HCT116 (cell line): ENCODE results near the gene BTBD2. TPM values are rescaled to one million over a fixed set of nuclear protein-coding genes. Genes with fewer than 3 reads are reported as not detected.

Source experiments
- ATAC-seq: fragments of 200-7000 bp; cut with Tn5 transposase; 2 replicates; pipeline ENCODE4 v1.9.1; 2020; ENCODE audit warnings: mild to moderate bottlenecking, moderate library complexity
- BruUV-seq: library from RNA; stranded (reverse); fragments of 400-500 nt; replicated peaks from 2 replicates; lab custom pipeline; 2021; lab: Mats Ljungman, UMichigan
- CTCF ChIA-PET: fragments of 300-600 bp; sonication (Branson Sonifier 250); formaldehyde crosslinking; loops from one replicate; lab custom pipeline; 2021; ENCODE audit warnings: antibody characterized with exemption; lab: Charles Lee
- POLR2A ChIA-PET: fragments of 300-600, 350-600 bp; sonication (Branson Sonifier 250); formaldehyde crosslinking; loops from one replicate; lab custom pipeline; 2021; ENCODE audit warnings: antibody characterized with exemption; lab: Charles Lee
- RAD21 ChIA-PET, 2 experiments: fragments of 300-600 bp; sonication (Branson Sonifier 250); formaldehyde crosslinking; loops; one replicate each; lab custom pipeline; 2023; ENCODE audit warnings: low total read pairs in 2 of 2; ENCODE audit not compliant: uncharacterized antibody in 2 of 2, unreplicated experiment in 2 of 2, low non-redundant PET in 1 of 2; lab: Charles Lee
- DNase-seq: peaks from one replicate; pipeline ENCODE4 v3.0.0-alpha.2; 2010; ENCODE audit warnings: low read depth, low spot score
- H2AFZ ChIP-seq: fragments of 200-600 bp; shearing (Covaris generic), sonication (generic); 2 replicates; pipeline ENCODE4 v1.6.1; 2017; ENCODE audit warnings: low read depth, mixed run types, mixed read lengths, antibody characterized with exemption, low read length; ENCODE audit not compliant: poor library complexity, severe bottlenecking
- H3K27ac ChIP-seq: 2 replicates; pipeline ENCODE4 v1.5.1; 2012; ENCODE audit warnings: low read depth, low read length
- H3K27me3 ChIP-seq: fragments of 200-600 bp; sonication (generic); 2 replicates; pipeline ENCODE4 v1.6.1; 2016; ENCODE audit warnings: mixed run types, low read length, mixed read lengths; ENCODE audit not compliant: insufficient read depth
- H3K36me3 ChIP-seq, 2 experiments: fragments of 200-500 bp in 1 of 2; fragments of 200-600 bp in 1 of 2; sonication (Bioruptor generic) in 1 of 2; sonication (generic) in 1 of 2; 2 replicates each; pipeline versions ENCODE4 v1.5.1 to v1.6.1; 2014 to 2016; ENCODE audit warnings: low read length in 2 of 2, inconsistent platforms in 1 of 2, mixed read lengths in 1 of 2, mixed run types in 1 of 2; ENCODE audit not compliant: insufficient read depth in 2 of 2, control insufficient read depth in 1 of 2
- H3K4me1 ChIP-seq, 2 experiments: fragments of 200-600 bp in 1 of 2; sonication (generic) in 1 of 2; 2 replicates each; pipeline versions ENCODE4 v1.5.1 to v1.6.1; 2012 to 2017; ENCODE audit warnings: low read length in 2 of 2, inconsistent platforms in 1 of 2, mild to moderate bottlenecking in 1 of 2, mixed read lengths in 1 of 2, mixed run types in 1 of 2, moderate library complexity in 1 of 2; ENCODE audit not compliant: insufficient read depth in 2 of 2, control insufficient read depth in 1 of 2
- H3K4me2 ChIP-seq: fragments of 200-600 bp; sonication (generic); 2 replicates; pipeline ENCODE4 v1.6.1; 2017; ENCODE audit warnings: mixed run types, low read length, mixed read lengths
- H3K4me3 ChIP-seq, 2 experiments: fragments of 200-600 bp in 1 of 2; sonication (generic) in 1 of 2; replicated peaks in 1 of 2; 2 replicates each; pipeline ENCODE4 v1.5.1; 2011 to 2016; ENCODE audit warnings: low read length in 2 of 2, control low read depth in 1 of 2, low read depth in 1 of 2, mild to moderate bottlenecking in 1 of 2, mixed read lengths in 1 of 2, mixed run types in 1 of 2
- H3K79me2 ChIP-seq: fragments of 200-600 bp; sonication (generic); 2 replicates; pipeline ENCODE4 v1.6.1; 2017; ENCODE audit warnings: mild to moderate bottlenecking, mixed run types, low read length, moderate library complexity, mixed read lengths; ENCODE audit not compliant: insufficient read depth
- H3K9ac ChIP-seq: fragments of 200-600 bp; sonication (generic); 2 replicates; pipeline ENCODE4 v1.6.1; 2016; ENCODE audit warnings: low read length, mixed read lengths
- H3K9me2 ChIP-seq: fragments of 200-600 bp; sonication (generic), shearing (Covaris generic); 2 replicates; pipeline ENCODE4 v1.6.1; 2017; ENCODE audit warnings: mixed run types, mild to moderate bottlenecking, moderate library complexity; ENCODE audit not compliant: insufficient read depth
- H3K9me3 ChIP-seq, 2 experiments: fragments of 200-500 bp in 1 of 2; fragments of 200-600 bp in 1 of 2; sonication (Bioruptor generic) in 1 of 2; sonication (generic) in 1 of 2; 2 replicates each; pipeline ENCODE4 v1.6.1; 2014 to 2017; ENCODE audit warnings: low read length in 2 of 2, mixed read lengths in 2 of 2, inconsistent platforms in 1 of 2, low read depth in 1 of 2, mild to moderate bottlenecking in 1 of 2, mixed run types in 1 of 2, moderate library complexity in 1 of 2; ENCODE audit not compliant: control insufficient read depth in 1 of 2, insufficient read depth in 1 of 2
- H4K20me1 ChIP-seq: fragments of 200-600 bp; sonication (generic), shearing (Covaris generic); 2 replicates; pipeline ENCODE4 v1.6.1; 2017; ENCODE audit warnings: mixed run types, mild to moderate bottlenecking, moderate library complexity; ENCODE audit not compliant: insufficient read depth
- CTCF ChIP-seq, 3 experiments: fragments of 200-600 bp in 1 of 3; sonication (generic) in 1 of 3; IDR thresholded peaks in 2 of 3; conservative IDR thresholded peaks in 1 of 3; 2 replicates each; pipeline ENCODE4 v1.5.1; 2012 to 2017; ENCODE audit warnings: low read depth in 2 of 3, low read length in 2 of 3, antibody characterized with exemption in 1 of 3, borderline replicate concordance in 1 of 3, control low read depth in 1 of 3, mild to moderate bottlenecking in 1 of 3, mixed read lengths in 1 of 3, mixed run types in 1 of 3, moderate library complexity in 1 of 3; ENCODE audit not compliant: insufficient read depth in 1 of 3
- FOSL1 ChIP-seq: IDR thresholded peaks from 2 replicates; pipeline ENCODE4 v1.6.1; 2012; ENCODE audit warnings: low read depth
- JUND ChIP-seq: IDR thresholded peaks from 2 replicates; pipeline ENCODE4 v1.6.1; 2012
- YY1 ChIP-seq: IDR thresholded peaks from 2 replicates; pipeline ENCODE4 v1.6.1; 2011; ENCODE audit warnings: low read length, low read depth, moderate library complexity, mild to moderate bottlenecking; ENCODE audit not compliant: insufficient replicate concordance; ENCODE audit errors: extremely low read depth
- ZNF274 ChIP-seq: fragments of 200-500 bp; sonication (Bioruptor generic); IDR thresholded peaks from 2 replicates; pipeline ENCODE4 v1.6.1; 2014; ENCODE audit warnings: mild to moderate bottlenecking, low read depth, low read length, inconsistent platforms
- intact Hi-C: fragments of 100-400 bp; cut with micrococcal nuclease; formaldehyde crosslinking; loops from 2 replicates; pipeline ENCODE4 v1.10.0; 2022
- total RNA-seq: library from RNA; stranded (reverse); gene quantifications from one replicate; pipeline ENCODE4 v1.2.1, GENCODE V29; 2021; ENCODE audit not compliant: unreplicated experiment

Gene BTBD2
- total RNA-seq, 1 experiment from 2014 or later = 112 TPM

GRCh38 chr19:1945899-1946298 lies 69.6 kb downstream of the BTBD2 start:
- H4K20me1 ChIP-seq = no peaks in the 10 kb centered on the region
- H3K9me2 ChIP-seq = no peaks in the 10 kb centered on the region
- H3K9me3 ChIP-seq = no peaks in the 10 kb centered on the region
- no peaks in the 10 kb centered on the region for H3K27me3 ChIP-seq
- ATAC-seq (peak; percentile 69), DNase-seq (no peak)
- no TSS peak for BruUV-seq
- H3K4me1 ChIP-seq = peaks cover 12 to 51% of the 10 kb centered on the region in 2 experiments; a peak in 3 of 4 replicates
- ChIA-PET RAD21 (no interaction called here), POLR2A (no interaction called here), CTCF (interaction anchor here (0.7 kb wide), 1 partner anchor 9 kb away, joined by 3 read pairs; no protein-coding TSS in a partner anchor)
- H3K79me2 ChIP-seq = peaks cover 92% of the 10 kb centered on the region
- peak overlapping the region; percentile 41; the same call in 1 of the 2 replicates for H3K4me2 ChIP-seq
- H3K36me3 ChIP-seq = 0 out of 4 replicates have a peak, but pooled peaks cover 0 to 6% of the 10 kb centered on the region in 2 experiments
- no peak overlapping the region for H2AFZ ChIP-seq
- H3K9ac ChIP-seq = peak overlapping the region; percentile 17; the same call in 1 of the 2 replicates
- intact Hi-C loops = no loop called here
- no peak for TF ChIP-seq YY1
- TF ChIP-seq ZNF274 = no peak
- TF ChIP-seq JUND = no peak
- peak in 2 of 3 experiments; percentile 70 to 87; a peak in 5 of 6 replicates for TF ChIP-seq CTCF (IDR thresholded peaks at IDR 0.05 in 2 of 3, conservative IDR thresholded peaks at IDR 0.05 in 1 of 3; ENCODE audit: borderline replicate concordance in 1 of 3, insufficient read depth in 1 of 3, low read depth in 2 of 3, low read length in 2 of 3)
- no peak overlapping the region for H3K4me3 ChIP-seq
- H3K27ac ChIP-seq = peak overlapping the region; percentile 29; the same call in 1 of the 2 replicates

GRCh38 chr19:1944916-1945561 lies 70.5 kb downstream of the BTBD2 start:
- Histone ChIP-seq H2AFZ (no peak overlapping the region), H3K4me1 (peaks cover 14 to 56% of the 10 kb centered on the region in 2 experiments; a peak in 3 of 4 replicates), H3K27me3 (no peaks in the 10 kb centered on the region), H3K9ac (no peak overlapping the region), H3K27ac (peak overlapping the region; percentile 20; the same call in 1 of the 2 replicates), H3K4me3 (no peak overlapping the region), H3K9me2 (no peaks in the 10 kb centered on the region), H4K20me1 (no peaks in the 10 kb centered on the region), H3K79me2 (peaks cover 83% of the 10 kb centered on the region), H3K36me3 (0 out of 4 replicates have a peak, but pooled peaks cover 0 to 6% of the 10 kb centered on the region in 2 experiments), H3K4me2 (0 out of 2 replicates have a peak overlapping the region, but pooled peaks have one; percentile 41), H3K9me3 (no peaks in the 10 kb centered on the region)
- ChIA-PET RAD21 (no interaction called here), POLR2A (no interaction called here), CTCF (no interaction called here)
- DNase-seq (no peak), ATAC-seq (no peak)
- no peak for TF ChIP-seq FOSL1
- BruUV-seq = no TSS peak
- intact Hi-C loops = no loop called here
